SHP77 treated with DMSO at 0.1 percent for 48 hours (cell line): ENCODE measurements around the gene RGS7BP.

Experiments
- DNase-seq: peaks from one replicate; lab custom pipeline; 2025; lab: John Stamatoyannopoulos, UW

Gene RGS7BP

GRCh38 chr5:64505769-64506566 is at the start of gene RGS7BP:
RGS7BP (plus strand) TSS chr5:64506015; CDS start chr5:64506625, 610 bp downstream.
- no peak for DNase-seq

GRCh38 chr5:64457846-64458245 is 48.0 kb upstream of the RGS7BP start:
- DNase-seq = no peak

- no peak for DNase-seq
Measured at GRCh38 chr5:64458948-64459347, 46.9 kb upstream of the RGS7BP start.

GRCh38 chr5:64462391-64462790 is 43.4 kb upstream of the RGS7BP start:
- no peak for DNase-seq

- no peak for DNase-seq
Measured at GRCh38 chr5:64486163-64486562, 19.7 kb upstream of the RGS7BP start.

- no peak for DNase-seq
Measured at GRCh38 chr5:64487283-64487682, 18.5 kb upstream of the RGS7BP start.

GRCh38 chr5:64489857-64490256 is 16.0 kb upstream of the RGS7BP start:
- DNase-seq = no peak

- no peak for DNase-seq
Measured at GRCh38 chr5:64497386-64497785, 8.4 kb upstream of the RGS7BP start.

GRCh38 chr5:64502196-64502595 is 3.6 kb upstream of the RGS7BP start:
- DNase-seq = no peak

- DNase-seq = no peak
Measured at GRCh38 chr5:64506567-64507263, 900 bp downstream of the RGS7BP start.

- DNase-seq = no peak
Measured at GRCh38 chr5:64507264-64507605, 1.4 kb downstream of the RGS7BP start.

- no peak for DNase-seq
Measured at GRCh38 chr5:64509828-64510227, 4.0 kb downstream of the RGS7BP start.

- DNase-seq = no peak
Measured at GRCh38 chr5:64513492-64513891, 7.7 kb downstream of the RGS7BP start.

- DNase-seq = no peak
Measured at GRCh38 chr5:64514612-64515011, 8.8 kb downstream of the RGS7BP start.

- DNase-seq = no peak
Measured at GRCh38 chr5:64516216-64516615, 10.4 kb downstream of the RGS7BP start.

- DNase-seq = no peak
Measured at GRCh38 chr5:64518793-64519192, 13.0 kb downstream of the RGS7BP start.

GRCh38 chr5:64519263-64519662 is 13.4 kb downstream of the RGS7BP start:
- DNase-seq = no peak

- DNase-seq = no peak
Measured at GRCh38 chr5:64526734-64527439, 21.1 kb downstream of the RGS7BP start.

- no peak for DNase-seq
Measured at GRCh38 chr5:64530076-64530475, 24.3 kb downstream of the RGS7BP start.

GRCh38 chr5:64532212-64532611 is 26.4 kb downstream of the RGS7BP start:
- DNase-seq = no peak

- no peak for DNase-seq
Measured at GRCh38 chr5:64532657-64533056, 26.8 kb downstream of the RGS7BP start.

GRCh38 chr5:64534033-64534432 is 28.2 kb downstream of the RGS7BP start:
- DNase-seq = no peak

- no peak for DNase-seq
Measured at GRCh38 chr5:64557911-64558310, 52.1 kb downstream of the RGS7BP start.
